AG09309 (cell line): ENCODE results near the gene CELF4.

Source experiments
- DNase-seq: peaks from one replicate; pipeline ENCODE4 v3.0.0-alpha.2; 2010; ENCODE audit warnings: low read depth
- H3K4me3 ChIP-seq: 2 replicates; pipeline ENCODE4 v1.5.1; 2011; ENCODE audit warnings: mild to moderate bottlenecking, low read depth, low read length, moderate library complexity; ENCODE audit not compliant: control insufficient read depth
- TF ChIP-seq, protein P1 (sequence below): IDR thresholded peaks from 2 replicates; pipeline ENCODE4 v1.5.1; 2011; ENCODE audit warnings: mild to moderate bottlenecking, low read depth, low read length, inconsistent platforms; ENCODE audit not compliant: insufficient read depth, control insufficient read depth; ENCODE audit errors: missing control alignments

The CELF4 gene

DNA sequence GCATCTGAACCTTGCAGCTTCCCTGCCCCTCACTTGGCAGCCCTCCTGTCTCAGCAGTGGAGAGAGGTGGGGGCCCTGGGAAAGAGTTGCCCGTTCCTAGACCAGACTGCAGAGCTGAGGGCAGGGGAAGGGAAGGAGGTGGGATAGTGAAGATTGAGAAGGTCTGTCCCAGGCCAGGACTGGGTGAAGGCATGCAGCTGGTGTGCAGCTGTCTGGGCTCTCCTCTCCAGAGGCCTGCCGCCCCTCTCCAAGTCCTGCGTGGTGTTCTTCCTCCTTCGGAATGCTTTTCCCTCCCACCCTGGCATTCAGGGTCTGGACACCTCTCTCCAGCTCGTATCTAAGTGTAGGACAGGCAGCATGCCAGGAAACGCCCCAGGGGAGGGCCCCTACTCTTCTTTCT is 323.5 kb downstream of the CELF4 start:
- H3K4me3 ChIP-seq: no peak overlapping the region
- TF ChIP-seq, protein P1, sequence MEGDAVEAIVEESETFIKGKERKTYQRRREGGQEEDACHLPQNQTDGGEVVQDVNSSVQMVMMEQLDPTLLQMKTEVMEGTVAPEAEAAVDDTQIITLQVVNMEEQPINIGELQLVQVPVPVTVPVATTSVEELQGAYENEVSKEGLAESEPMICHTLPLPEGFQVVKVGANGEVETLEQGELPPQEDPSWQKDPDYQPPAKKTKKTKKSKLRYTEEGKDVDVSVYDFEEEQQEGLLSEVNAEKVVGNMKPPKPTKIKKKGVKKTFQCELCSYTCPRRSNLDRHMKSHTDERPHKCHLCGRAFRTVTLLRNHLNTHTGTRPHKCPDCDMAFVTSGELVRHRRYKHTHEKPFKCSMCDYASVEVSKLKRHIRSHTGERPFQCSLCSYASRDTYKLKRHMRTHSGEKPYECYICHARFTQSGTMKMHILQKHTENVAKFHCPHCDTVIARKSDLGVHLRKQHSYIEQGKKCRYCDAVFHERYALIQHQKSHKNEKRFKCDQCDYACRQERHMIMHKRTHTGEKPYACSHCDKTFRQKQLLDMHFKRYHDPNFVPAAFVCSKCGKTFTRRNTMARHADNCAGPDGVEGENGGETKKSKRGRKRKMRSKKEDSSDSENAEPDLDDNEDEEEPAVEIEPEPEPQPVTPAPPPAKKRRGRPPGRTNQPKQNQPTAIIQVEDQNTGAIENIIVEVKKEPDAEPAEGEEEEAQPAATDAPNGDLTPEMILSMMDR: no peak
- DNase-seq: no peak

DNA sequence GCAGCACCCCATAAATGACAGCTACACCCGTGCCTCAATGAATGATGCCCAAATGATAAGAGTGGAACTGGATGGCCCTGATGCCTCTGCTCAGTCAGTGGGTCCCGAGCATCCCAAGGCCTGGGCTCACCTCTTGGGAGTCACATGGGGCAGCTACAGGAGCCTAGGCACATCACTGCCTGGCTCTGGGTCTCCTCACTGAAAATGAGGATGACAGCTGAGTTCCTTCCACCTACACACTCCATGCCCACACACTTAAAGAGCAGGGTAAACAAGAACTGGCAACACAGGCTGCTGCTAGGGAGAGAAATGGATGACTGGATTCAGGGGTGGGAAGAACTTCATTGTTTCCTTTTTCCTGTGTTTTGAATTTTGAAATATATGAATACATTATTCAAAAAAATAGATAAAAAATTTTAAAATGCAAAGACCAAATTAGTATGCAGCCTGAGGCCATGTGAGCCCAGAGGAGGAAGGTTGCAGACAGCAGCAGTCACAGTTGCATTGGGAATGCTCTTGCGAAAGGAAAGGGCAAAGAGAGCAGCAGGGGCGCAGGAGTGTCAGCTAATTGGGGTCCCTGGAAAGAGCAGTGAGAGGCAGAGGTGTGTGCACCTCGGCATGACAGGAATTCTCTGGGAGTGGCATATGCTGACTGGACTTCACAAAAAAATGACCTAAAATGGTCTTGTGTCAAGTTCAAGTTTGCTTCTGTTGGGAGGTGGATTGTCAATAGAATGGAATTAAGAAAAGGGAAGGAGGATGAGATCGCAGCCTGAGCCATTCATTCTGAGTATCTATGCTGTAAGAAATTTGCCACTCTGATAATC is 327.1 kb downstream of the CELF4 start:
- H3K4me3 ChIP-seq: no peak overlapping the region
- no peak for DNase-seq
- TF ChIP-seq, protein P1: no peak

DNA sequence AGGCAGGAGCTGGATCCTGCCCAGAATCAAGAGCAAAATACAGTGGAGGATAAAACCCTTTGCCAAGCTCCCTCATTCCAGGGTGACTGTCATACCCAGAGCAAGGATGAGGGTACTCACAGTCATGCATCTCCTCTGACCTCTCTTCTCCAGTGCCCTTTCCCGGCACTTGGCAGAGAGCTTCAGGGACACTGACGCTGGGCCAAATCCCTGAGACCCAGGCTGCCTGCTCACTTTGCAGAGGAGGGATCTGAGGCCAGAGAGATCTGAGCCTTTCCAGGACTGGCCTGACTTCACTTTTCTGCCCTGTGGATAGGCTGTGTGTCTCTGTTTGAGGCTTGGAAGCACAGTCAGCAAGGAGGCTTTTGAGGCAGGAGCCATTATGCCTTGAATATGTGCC is 330.0 kb downstream of the CELF4 start:
- TF ChIP-seq, protein P1: no peak
- no peak overlapping the region for H3K4me3 ChIP-seq
- no peak for DNase-seq

DNA sequence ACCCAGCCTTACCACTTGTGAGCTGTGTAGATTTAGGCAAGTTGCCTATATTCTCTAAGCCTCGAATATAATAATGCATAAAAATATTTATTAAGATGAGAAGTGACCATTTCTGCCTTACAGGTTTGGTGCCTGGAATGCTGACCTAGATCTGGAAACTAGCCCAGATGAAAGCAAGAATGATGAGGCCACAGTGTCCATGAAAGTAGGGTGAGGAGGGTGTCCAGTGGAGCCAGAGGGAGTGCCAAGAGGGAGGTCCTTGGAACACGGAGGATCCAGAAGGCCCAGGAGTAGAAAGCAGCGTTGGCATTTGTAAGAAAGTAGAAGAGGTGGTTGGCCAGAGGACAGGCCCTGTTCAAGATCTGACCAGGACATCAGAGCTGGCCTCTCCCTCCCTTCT is 334.3 kb downstream of the CELF4 start:
- TF ChIP-seq, protein P1: no peak

DNA sequence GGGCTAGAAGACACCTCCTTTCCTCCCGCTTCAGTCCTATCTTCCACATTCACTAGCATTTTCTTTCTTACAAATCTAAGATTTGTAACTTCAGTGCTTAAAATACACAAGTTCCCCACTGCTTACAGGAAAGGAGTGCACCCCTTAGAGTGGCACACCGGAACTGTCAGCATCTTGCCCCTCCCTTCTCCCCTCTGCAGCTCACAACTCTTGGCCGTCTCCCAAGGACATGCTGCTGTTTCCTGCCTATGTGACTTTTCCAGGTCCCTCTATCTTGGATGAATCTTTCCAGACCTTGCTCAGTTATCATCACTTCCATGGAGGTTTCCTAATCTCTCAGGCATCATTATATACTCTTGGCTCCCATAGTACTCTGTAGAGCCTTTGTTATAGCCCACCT is 334.8 kb downstream of the CELF4 start:
- TF ChIP-seq, protein P1: no peak
- DNase-seq: no peak
- no peak overlapping the region for H3K4me3 ChIP-seq

More for the DNA sequence above, 334.3 kb downstream of the CELF4 start:
- no peak overlapping the region for H3K4me3 ChIP-seq
- no peak for DNase-seq

DNA sequence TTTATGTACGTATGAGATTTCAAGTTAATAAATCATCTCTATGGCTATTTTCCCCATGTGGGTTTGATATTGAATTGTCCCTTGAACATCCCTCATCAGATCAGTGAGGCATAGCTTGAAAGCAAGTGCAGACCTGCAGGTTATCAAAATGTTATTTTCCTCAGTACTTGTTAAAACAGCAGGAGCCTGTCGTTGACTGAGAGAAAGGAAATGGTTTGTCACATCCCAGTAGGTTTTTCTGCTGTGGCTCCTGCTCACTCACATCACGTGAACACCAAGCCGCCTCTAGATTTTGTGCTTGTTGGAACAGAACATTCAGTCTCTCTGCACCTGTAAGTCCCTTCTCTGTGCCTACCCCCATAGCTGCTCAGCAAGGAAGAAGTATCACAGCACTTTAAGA is 340.3 kb downstream of the CELF4 start:
- DNase-seq: no peak
- no peak overlapping the region for H3K4me3 ChIP-seq
- TF ChIP-seq, protein P1: no peak
